IPS DF 6.9 (cell line): Measurements from ENCODE around the gene RNF166.

ENCODE experiments used
- DNase-seq: peaks from one replicate; pipeline ENCODE4 v3.0.0-alpha.2; 2013; ENCODE audit warnings: low read depth, low spot score
- H3K27ac ChIP-seq: one replicate; pipeline ENCODE4 v1.5.1; 2013; ENCODE audit warnings: low read length, control low read depth
- H3K27me3 ChIP-seq: 2 replicates; pipeline ENCODE4 v1.6.1; 2013; ENCODE audit warnings: mild to moderate bottlenecking, low read length; ENCODE audit not compliant: control insufficient read depth, insufficient read depth
- H3K36me3 ChIP-seq: 2 replicates; pipeline ENCODE4 v1.6.1; 2013; ENCODE audit warnings: low read length; ENCODE audit not compliant: control insufficient read depth, insufficient read depth
- H3K4me1 ChIP-seq: 2 replicates; pipeline ENCODE4 v1.6.1; 2013; ENCODE audit warnings: low read length; ENCODE audit not compliant: control insufficient read depth, insufficient read depth
- H3K4me3 ChIP-seq: 2 replicates; pipeline ENCODE4 v1.5.1; 2013; ENCODE audit warnings: mild to moderate bottlenecking, low read length
- H3K9me3 ChIP-seq: 2 replicates; pipeline ENCODE4 v1.6.1; 2013; ENCODE audit warnings: low read length, inconsistent platforms; ENCODE audit not compliant: control insufficient read depth, insufficient read depth
- WGBS: extraction: QIAGEN DNeasy Blood & Tissue Kit; methylation state at CpG from one replicate; pipeline ENCODE4 v1.1.7; 2013; ENCODE audit warnings: mixed read lengths, missing lambda C conversion rate; ENCODE audit not compliant: insufficient read length, insufficient coverage; 5-methylcytosine and 5-hydroxymethylcytosine counted together

RNF166 gene

GRCh38 chr16:88657371-88657770 lies 48.8 kb downstream of the RNF166 start:
- no CpG with 5 or more reads among the region's 19 CpGs for WGBS
- H3K36me3 ChIP-seq: peaks cover 40% of the 10 kb centered on the region
- H3K9me3 ChIP-seq: no peaks in the 10 kb centered on the region
- no peaks in the 10 kb centered on the region for H3K4me1 ChIP-seq
- H3K27me3 ChIP-seq: no peaks in the 10 kb centered on the region
- no peak overlapping the region for H3K4me3 ChIP-seq
- no peak overlapping the region for H3K27ac ChIP-seq
- no peak for DNase-seq

- peaks cover 40% of the 10 kb centered on the region for H3K36me3 ChIP-seq
- H3K4me1 ChIP-seq: peaks cover under 1% of the 10 kb centered on the region
- H3K27me3 ChIP-seq: no peaks in the 10 kb centered on the region
- H3K4me3 ChIP-seq: no peak overlapping the region; the same call in 1 of the 2 replicates
- H3K27ac ChIP-seq: no peak overlapping the region
- no peaks in the 10 kb centered on the region for H3K9me3 ChIP-seq
- DNase-seq: no peak
- WGBS: no CpG with 5 or more reads among the region's 25 CpGs
Observed at GRCh38 chr16:88656291-88656980, 49.8 kb downstream of the RNF166 start.

GRCh38 chr16:88655733-88656281 lies 50.4 kb downstream of the RNF166 start:
- Histone ChIP-seq H3K27ac (no peak overlapping the region), H3K9me3 (no peaks in the 10 kb centered on the region), H3K4me1 (peaks cover 4% of the 10 kb centered on the region), H3K27me3 (no peaks in the 10 kb centered on the region), H3K36me3 (peaks cover 40% of the 10 kb centered on the region), H3K4me3 (no peak overlapping the region)
- WGBS: no CpG with 5 or more reads among the region's 29 CpGs
- DNase-seq: no peak

GRCh38 chr16:88655053-88655732 lies 51.0 kb downstream of the RNF166 start:
- Histone ChIP-seq H3K9me3 (no peaks in the 10 kb centered on the region), H3K36me3 (peaks cover 40% of the 10 kb centered on the region), H3K4me1 (peaks cover 4% of the 10 kb centered on the region), H3K27me3 (no peaks in the 10 kb centered on the region), H3K4me3 (no peak overlapping the region), H3K27ac (no peak overlapping the region)
- no CpG with 5 or more reads among the region's 50 CpGs for WGBS
- no peak for DNase-seq

GRCh38 chr16:88654363-88655052 lies 51.7 kb downstream of the RNF166 start:
- Histone ChIP-seq H3K36me3 (peaks cover 40% of the 10 kb centered on the region), H3K4me1 (peaks cover 4% of the 10 kb centered on the region), H3K9me3 (no peaks in the 10 kb centered on the region), H3K27ac (no peak overlapping the region), H3K27me3 (no peaks in the 10 kb centered on the region), H3K4me3 (no peak overlapping the region)
- no CpG with 5 or more reads among the region's 28 CpGs for WGBS
- DNase-seq: no peak

GRCh38 chr16:88653596-88654362 lies 52.4 kb downstream of the RNF166 start:
- Histone ChIP-seq H3K36me3 (peaks cover 40% of the 10 kb centered on the region), H3K27me3 (no peaks in the 10 kb centered on the region), H3K4me1 (peaks cover 4% of the 10 kb centered on the region), H3K27ac (no peak overlapping the region), H3K4me3 (no peak overlapping the region), H3K9me3 (no peaks in the 10 kb centered on the region)
- DNase-seq: no peak
- WGBS: no CpG with 5 or more reads among the region's 32 CpGs

GRCh38 chr16:88653101-88653500 lies 53.1 kb downstream of the RNF166 start:
- Histone ChIP-seq H3K27me3 (no peaks in the 10 kb centered on the region), H3K4me1 (peaks cover 4% of the 10 kb centered on the region), H3K36me3 (peaks cover 36% of the 10 kb centered on the region), H3K27ac (no peak overlapping the region), H3K9me3 (no peaks in the 10 kb centered on the region), H3K4me3 (no peak overlapping the region)
- no peak for DNase-seq
- whole genome bisulfite sequencing: no CpG with 5 or more reads among the region's 13 CpGs

- no peaks in the 10 kb centered on the region for H3K9me3 ChIP-seq
- no peak for DNase-seq
- WGBS: no CpG with 5 or more reads among the region's 8 CpGs
- peaks cover 4% of the 10 kb centered on the region for H3K4me1 ChIP-seq
- peaks cover 33% of the 10 kb centered on the region for H3K36me3 ChIP-seq
- no peak overlapping the region for H3K4me3 ChIP-seq
- no peaks in the 10 kb centered on the region for H3K27me3 ChIP-seq
- no peak overlapping the region for H3K27ac ChIP-seq
Observed at GRCh38 chr16:88652762-88653063, 53.5 kb downstream of the RNF166 start.

- Histone ChIP-seq H3K27ac (no peak overlapping the region), H3K36me3 (peaks cover 30% of the 10 kb centered on the region)
Observed at GRCh38 chr16:88651989-88652761, 54.0 kb downstream of the RNF166 start.

More at GRCh38 chr16:88651989-88652761, 54.0 kb downstream of the RNF166 start:
- WGBS: no CpG with 5 or more reads among the region's 29 CpGs
- no peaks in the 10 kb centered on the region for H3K27me3 ChIP-seq
- no peak for DNase-seq
- no peak overlapping the region for H3K4me3 ChIP-seq
- no peaks in the 10 kb centered on the region for H3K9me3 ChIP-seq
- H3K4me1 ChIP-seq: peaks cover 4% of the 10 kb centered on the region
